ENCODE measurements around the gene MAT2A.

Gene MAT2A
- total RNA-seq: 129 to 133 reads per million in 2 donors

- DNase-seq: peak; percentile 75
Observed at GRCh38 chr2:85538507-85539360, at the start of gene MAT2A. MAT2A (plus strand) TSS chr2:85539168; CDS start chr2:85539288, 120 bp downstream.

- no peak for DNase-seq
Observed at GRCh38 chr2:85490861-85491755, 47.9 kb upstream of the MAT2A start.

DNA sequence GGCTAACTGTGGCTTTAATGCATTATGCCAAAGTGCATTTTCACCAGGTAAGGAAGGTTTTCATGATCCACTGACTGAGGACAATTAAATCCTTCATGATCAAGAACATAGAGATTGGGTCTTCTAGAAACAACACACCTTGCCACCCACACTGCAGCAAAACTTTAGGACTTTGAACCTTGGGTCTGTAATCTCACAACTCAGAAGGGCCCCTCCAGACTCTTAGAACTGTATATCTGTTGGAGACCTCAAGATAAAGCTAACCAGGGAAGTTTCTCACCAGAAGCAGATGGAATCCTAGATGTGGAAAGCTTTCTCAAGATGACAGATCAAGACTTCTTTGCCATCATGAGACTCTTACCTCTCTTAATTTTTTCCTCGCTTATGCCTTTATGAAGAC, 42.5 kb upstream of the MAT2A start:
- no peak for DNase-seq

- DNase-seq: no peak
Observed at GRCh38 chr2:85497944-85498630, 40.9 kb upstream of the MAT2A start.

DNA sequence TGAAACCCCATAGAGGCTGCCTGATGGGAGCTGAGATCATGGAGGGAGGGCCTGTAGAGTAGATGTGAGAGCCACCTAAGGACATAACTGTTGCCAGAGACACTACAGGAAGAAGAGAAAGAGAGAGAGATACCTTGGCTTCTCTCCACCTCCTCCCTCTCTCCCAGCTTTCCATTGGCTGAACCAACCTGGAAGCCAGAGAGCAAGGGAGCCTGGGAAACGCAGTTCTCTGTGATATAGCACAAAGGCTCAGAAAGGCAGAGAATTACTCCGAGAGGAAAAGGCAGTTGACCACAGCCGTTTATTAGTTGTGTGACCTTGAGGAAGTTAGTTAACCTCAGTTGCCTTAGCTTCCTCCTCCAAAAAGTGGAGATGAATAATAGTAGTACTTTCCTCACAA, 37.7 kb upstream of the MAT2A start:
- DNase-seq: no peak

- DNase-seq: no peak
Observed at GRCh38 chr2:85502720-85503119, 36.2 kb upstream of the MAT2A start.

DNA sequence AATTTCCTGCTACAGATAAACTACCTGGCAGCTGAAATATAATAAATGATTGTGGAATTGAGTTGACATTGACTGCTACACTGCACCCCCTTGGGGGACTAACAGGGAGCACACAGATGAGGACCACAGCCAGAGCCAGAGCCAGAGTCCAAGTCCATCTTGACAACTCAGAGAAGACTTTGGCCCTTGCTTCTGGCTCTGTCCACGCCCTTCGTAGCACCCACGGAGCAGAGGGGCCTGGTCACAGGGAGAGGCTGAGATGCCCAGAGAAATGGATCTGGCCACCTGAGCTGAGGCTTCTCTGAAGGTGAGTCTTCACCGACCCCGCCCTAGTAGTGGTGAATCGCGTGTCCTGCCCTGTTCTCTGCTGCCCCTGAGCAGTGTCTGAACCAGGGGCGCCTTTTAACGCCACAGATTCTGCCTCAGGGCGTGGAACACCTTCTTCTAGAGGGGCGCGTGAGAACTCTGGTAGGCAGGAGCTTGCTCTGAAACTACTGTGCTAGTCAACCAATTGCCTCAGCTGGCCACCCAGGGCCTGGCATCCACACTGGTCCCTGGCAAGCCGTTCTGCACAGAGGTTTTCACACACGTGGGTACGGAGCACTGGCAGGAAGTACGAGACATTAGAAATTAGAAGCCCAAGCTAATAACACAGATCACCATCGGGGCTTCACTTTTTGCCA, 35.7 kb upstream of the MAT2A start:
- DNase-seq: no peak

DNA sequence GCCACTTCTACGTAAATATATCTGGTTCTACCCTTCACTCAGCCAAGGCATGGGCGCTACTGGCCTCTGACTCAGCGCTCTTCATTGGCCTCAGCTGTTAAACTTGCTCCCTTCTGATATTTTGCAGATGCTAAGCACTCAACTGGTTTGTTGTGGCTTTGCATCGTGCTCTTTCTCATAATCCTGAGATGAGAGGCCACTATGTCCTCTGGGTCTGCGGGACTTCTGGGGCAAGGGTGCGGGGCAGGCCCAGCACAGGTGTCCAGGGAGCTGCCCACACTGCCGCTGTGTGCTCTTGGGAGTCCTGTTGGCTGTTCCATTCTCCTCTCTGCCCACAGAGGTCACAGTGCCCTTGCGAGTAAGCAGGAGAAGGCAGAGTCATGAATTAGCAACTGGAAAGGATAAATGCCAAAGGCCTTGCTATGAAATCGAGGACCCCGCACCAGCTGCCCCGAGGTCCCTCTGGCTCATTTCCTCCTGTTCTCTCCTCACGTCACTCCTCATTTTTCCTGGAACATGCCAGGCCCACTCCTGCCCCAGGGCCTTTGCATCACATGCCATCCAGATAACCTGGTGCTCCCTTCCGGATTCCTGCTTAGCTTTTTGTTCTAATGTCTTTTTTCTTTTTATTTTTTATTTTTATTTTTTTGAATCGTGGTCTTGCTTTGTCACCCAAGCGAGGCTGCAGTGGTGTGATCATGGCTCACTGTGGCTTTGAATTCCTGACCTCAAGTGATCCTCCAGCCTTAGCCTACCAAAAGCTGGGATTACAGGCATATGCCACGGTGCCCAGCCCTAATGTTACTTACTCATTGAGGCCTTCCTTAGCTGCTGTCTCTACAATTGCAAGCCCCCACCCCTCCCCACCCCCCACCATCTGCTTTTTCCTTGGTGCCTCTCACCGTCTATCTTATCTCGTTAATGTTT, 34.9 kb upstream of the MAT2A start:
- no peak for DNase-seq

DNA sequence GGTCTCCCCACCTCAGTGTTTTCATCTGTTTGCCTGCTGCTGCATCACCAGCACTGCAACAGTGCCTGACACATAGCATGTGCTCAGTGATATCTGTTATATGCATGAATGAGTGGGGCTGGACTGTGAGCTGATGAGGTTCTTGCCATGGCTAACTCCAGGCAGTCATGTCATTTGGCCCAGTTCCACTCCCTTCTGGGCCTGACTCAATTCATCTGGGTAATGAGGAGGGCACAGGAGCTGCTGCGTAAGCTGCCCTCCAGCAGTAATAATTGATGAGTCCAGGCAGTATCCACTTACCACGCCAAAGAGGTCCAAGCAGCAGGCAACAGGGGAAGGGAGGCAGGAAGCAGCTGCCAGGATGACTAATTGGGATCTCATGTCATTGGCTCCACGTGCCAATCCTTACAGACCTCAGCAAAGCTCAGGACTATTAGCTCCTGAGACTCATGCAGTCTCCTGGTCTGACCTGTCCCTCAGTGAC, 34.1 kb upstream of the MAT2A start:
- DNase-seq: no peak

- DNase-seq: no peak
Observed at GRCh38 chr2:85505551-85506238, 33.3 kb upstream of the MAT2A start.

DNA sequence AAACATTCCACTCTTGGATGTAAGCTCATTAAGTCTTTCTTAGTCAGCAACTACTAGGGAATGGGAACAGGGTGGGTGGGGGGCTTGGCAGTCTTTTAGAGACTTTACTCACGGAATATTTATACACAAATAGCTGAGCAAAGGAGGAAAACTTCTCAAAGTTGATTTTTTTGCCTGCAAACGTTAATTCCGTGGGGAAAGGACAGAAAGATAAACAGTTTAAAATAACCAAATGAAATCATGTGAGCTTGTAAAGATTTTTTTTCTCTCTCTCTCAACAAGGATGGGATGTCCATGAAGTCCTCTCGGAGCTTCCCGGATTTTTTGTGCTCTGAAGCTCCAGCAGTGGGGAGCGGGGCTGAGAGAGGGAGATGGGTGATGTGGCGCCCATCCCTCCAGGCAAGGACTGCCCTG, 32.2 kb upstream of the MAT2A start:
- no peak for DNase-seq

DNA sequence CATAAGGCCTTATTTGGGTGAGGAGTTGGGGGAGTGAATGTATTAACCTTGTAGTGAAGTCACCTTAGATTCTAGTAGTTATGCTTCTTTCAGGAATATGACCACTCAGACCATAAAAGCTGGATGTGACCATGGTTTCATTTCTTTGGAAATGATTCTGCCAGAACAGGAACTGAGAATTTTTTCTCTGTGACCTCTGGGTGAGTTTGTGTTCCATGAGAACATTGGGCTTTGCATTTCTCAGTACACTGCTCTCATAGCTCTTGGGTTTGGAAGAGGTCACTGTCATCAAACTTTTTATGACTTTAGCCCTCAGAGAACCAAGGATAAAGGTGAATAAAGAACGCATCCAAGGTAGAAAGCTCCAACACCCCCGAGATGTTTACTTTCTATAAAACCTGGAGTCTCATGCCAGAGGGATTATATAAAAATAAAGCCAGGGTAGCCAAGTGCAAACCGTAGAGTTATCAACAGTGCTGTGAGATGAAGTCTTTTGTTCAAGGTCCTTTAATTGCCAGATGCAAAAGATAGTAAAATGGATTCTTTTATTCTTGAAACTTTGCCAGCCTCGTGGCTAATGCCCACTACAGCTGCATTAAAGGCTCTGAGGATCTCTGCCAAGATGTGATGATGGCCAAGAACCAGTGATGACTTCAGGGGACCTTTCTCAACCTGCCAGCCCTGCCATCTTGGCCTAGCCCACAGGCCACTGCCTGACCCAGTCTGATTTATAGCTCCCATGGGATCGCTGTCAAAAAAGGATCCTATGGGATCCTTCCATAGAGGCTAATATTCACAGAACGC, 27.8 kb upstream of the MAT2A start:
- DNase-seq: no peak

DNA sequence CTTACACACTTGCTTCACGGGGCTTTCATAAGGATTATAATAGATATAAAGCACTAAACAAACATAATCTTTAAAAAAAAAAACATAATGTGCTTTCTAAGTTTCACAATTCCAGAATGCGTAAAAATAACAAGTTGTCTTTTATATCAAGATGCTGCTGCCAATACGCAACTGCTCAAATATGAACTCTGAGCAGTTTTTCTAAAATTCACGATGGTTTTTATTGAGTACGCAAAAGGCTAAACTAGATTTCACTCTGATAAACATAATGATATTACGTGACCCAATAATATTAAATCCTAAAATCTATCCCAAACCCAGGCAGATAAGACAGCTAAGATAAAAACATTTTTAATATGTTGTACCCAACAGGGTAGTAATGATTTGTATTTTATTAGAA, 24.6 kb upstream of the MAT2A start:
- no peak for DNase-seq

DNA sequence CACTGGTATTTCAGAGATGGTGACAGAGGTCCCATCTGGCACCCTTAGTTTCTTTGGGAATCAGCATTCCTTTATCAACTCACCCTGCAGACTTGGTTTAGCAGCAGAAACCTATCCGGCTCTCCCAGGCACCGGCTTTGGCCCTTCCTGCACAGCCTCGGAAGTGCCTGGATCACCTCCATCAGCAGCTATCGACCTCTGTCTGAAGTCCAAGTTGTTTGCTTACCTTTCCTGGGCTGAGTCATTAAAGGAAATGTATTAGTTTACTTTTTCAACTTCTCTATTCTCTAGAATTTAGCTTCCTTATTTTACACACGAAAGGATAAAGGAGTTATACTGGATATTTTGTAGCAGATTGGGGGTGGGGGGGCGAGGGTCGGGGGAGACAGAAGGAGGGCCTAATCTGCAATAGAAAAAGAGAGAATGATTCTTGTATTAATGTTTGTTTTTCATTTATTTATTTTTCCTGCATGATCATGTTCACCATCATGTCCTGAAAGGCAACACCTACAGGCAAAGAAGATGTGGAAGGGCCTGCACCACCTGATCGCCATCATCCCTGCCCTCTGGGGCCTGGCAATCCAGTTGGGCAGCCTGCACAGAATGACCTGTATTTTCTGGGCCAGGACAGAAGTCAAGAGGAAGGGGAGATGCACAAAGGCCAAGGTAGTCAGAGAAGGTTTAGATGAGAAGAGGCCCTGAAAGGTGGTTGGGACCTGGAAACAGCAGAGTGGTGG, 22.1 kb upstream of the MAT2A start:
- no peak for DNase-seq

DNA sequence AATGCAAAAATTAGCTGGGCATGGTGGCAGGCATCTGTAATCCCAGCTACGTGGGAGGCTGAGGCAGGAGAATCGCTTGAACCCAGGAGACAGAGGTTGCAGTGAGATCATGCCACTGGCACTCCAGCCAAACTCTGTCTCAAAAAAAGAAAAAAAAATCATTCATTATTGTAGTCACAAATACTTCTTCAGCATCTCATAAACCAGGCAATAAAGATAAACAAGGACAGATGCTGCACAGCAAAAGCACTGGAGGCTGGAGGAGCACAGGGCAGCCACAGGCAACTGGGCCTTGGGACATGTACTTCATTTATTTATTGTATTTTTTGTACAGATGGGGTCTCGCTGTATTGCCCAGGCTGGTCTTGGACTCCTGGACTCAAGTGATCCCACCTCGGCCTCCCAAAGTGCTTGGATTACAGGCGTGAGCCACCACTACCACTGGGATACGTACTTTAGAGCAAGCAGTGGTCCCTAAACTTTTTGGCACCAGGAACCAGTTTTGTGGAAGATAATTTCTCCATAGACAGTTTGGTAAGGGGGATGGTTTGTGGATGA, 16.8 kb upstream of the MAT2A start:
- DNase-seq: no peak

GRCh38 chr2:85523062-85523902, 15.7 kb upstream of the MAT2A start:
- DNase-seq: no peak

DNA sequence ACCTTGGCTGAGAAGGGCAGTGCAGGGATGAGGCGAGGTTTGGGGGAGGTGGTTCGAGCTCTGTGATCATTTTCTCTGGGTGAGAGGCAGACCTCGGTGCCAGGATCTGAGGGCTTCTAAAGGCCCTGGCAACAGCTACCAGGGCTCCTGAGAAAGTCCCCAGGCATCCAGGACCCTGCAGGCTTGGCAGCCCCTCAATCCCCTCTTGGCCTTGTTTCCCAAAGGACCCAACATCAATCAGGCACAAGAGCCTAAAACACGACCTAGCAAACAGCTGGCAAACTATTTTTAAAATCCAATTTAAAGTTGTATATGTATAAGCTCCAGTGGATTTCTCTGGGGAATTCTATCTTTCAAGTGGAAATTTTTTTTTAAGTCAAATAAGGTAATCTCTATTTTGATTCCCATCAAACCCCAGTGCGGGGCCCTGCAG, 15.0 kb upstream of the MAT2A start:
- DNase-seq: no peak
